GM19372 (cell line): ENCODE data around the gene ARAP1.
A peak's percentile ranks its signal among the peaks of the same experiment; 100 is the strongest.

Source experiments
- ATAC-seq: cut with Tn5 transposase; IDR thresholded peaks from one replicate; pipeline ENCODE4 v1.9.1; 2021; ENCODE audit warnings: mild to moderate bottlenecking, low read depth, moderate library complexity; ENCODE audit not compliant: unreplicated experiment

ARAP1 gene

DNA sequence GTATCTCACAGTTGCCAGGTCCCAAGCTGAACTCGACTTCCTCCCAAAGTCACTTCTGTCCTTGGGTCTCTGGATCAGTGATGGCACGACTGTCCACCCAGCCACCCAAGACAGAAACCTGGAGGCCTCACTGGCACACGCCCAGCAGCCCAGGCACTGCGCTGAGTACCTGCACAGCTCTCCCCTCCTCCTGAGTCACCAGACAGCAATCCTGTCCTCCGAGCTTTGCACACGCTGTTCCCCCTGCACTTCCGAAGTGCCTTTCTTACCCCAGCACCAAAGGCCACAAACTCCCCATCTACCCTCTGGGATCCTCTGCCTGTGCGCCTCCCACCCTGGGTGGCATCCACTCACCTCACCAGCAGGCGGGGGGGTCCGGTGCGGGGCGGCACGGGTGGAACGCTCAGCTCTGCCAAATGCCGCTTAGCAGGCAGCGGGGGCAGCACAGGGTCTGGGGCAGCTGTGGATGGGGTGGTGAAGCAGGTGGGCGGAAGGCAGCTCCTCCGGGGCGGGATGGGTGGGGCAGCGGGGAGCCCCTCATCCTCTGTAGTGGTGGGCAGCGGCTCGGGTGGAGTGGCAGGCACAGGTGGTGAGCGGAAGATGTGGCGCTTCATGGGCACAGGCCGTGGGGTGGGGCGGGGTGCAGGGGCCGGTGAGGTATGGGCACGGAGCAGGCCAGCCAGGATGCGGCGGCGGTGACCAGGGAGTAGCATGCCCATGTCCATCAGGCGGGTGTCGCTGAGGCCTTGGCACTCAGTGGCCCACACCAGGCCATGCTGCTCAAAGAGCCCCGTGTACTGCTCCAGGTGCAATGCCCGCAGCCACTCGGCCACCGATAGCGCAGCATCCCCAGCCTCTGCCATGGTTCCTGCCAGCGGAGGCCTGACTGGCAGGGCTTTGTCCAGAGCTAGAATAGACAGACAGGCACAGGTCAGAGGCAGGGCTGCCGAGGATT, 25.7 kb downstream of the ARAP1 start:
- ATAC-seq = no peak

DNA sequence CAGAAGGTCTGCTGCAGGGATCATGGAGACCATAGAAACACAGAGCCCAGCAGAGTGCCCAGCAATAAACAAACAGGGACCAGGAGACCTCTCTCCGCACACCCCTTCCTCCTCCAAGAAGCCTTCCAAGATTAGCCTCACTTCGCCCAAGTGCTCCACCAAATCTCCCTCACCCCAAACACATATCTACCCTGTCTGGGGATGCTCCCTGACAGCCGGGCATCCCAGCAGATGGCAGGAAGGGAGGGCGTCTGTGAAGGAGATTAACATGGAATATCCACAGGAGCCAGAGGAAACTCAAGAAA, 26.5 kb downstream of the ARAP1 start:
- ATAC-seq = no peak

DNA sequence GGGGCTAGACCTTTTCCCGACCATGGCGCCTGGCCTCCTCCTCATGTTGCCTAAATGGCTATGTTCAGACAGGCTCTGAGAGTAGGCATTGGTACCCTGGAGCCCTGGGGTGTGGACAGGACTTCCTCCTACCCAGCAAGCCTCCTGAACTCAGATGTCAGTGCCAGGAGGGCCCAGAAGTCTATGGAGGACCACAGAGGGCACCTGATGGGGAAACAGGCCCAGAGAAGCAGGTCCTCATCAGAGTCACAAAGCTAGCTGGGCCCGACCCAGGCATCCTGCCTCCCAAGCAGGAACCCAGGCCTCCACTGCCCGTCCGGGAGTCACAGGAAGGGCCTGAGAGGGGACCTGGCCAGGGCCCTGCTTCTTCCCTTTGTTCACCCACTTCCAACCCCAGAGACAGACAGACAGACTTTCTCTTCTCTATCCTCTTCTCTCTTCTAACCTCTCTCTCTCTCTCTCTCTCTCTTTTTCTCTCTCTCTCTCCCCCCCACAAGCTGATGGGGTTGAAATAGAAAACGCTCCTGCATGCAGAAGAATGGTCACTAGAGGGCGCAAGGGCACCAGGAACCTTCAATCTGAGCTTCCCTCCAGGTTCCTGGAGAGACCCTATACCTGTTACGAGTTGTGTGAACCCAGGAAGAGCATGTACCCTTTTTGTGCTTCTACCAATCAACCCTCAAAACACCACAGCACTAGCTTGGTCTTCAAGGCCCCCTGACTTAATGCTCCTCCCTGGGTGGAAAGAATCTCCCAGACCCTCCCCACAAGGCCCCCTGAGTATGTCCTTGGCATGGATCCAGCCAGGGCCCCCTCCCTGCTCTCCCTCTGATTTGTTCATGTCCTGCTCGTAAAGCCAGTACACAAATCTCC, 27.1 kb downstream of the ARAP1 start:
- no peak for ATAC-seq

DNA sequence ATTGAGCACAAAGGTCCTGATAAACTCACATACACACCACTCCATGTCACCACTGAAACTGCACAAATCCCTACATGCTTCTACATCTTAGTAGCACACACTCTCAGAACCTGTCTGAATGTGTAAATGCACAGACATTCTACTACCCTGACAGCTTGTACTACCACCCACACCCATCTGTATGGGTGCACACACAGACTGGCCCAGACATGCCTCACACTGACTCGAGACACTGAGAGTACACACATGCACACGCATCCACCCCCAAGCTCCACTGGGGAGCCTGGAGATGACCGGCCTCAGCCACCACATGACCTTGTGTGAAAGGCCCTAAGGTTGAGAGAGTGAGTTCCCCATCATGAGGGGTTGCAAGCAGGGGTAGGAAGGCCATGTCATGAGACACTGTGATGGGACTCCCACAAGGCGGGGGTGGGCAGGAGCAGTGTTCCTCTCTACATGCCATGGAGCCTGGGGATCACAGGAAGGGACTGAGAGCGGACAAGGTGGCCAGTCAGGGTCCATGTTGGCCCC, 28.1 kb downstream of the ARAP1 start:
- no peak for ATAC-seq

DNA sequence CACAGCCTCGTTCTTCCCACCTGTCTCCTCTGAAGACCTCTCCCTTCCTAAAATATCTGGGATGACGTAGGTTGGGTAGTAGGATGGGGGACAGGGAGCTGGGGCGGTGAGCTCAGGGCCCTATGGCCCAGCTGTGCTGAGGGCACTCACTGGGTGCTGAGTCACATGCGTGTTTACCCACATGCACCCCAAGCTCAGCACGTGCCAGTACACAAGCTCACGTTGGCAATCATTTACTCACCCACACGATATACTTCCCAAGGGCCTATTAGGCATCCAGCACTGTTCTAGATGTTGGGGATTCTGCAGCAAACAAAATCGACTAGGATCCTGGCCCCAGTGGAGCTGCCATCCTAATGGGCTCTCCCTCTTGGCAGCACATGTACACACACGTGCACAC, 28.7 kb downstream of the ARAP1 start:
- ATAC-seq = no peak

DNA sequence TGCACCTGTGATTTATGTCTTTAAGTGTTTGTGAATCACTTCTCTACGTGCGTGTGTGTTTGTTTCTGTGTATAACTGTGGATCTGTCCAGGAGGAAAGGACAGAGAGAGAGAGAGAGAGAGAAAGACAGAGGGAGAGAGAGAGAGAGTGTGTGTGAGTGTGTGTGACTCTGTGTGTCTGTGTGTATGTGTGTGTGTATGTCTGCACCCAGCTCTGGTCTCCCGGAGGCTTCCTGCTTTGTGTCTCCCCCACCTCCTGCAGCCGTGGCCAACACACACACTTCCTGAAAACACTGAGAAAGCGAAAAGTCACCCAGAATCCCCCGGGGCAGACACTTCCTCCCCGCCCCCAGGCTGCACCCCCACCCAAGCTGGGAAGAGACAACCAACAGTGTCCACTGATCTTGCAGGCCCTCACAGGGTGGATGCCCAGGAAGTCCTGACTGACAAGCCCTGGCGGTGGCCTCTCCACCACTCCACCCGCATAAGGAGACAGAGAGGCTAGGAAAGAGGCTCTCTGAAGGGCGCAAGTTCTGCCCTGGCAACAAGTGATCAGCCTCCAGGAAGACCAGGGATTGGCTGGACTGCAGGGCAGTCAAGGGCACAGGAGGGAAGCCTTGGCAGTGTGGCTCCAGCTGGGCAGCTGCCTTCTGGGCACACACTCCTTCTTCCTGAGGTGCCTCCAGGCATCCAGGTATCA, 30.0 kb downstream of the ARAP1 start:
- peak; percentile 76 for ATAC-seq

DNA sequence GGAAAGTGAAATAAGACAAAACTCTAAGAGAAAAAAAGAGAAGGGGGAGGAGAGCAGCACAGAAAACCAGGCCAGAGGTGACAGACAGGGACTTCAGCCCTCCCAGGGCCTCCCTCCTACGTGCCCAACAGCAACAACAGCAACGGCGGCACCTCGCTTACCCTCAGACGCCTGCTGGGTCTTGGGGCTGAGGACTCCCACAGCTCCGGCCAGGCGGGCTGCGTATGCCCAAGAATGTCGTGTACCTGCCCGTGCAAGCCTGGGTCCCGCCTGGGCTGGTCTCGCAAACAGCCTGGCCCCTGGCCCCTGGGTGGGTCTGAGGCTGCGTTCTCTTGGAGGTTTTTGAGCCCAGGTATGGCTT, 30.5 kb downstream of the ARAP1 start:
- ATAC-seq = no peak

DNA sequence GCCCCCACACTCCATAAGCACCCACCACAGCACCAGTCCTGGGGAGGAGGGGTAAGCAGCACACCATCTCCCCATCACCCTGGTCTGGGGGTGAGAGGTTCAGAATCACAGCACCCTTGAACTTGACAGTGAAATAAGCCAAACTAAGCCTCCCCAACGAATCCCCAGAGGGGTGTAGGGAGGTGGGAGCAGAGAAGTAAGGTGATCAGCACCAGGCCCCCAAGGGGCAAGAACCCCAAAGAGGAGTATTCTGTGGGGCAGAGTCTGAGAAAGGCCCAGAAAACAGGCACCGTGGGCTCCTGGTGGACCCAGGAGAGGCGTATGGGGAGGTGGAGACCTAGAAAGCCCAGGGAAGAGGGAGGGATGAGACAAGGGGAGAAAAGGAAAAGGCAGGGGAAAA, 30.9 kb downstream of the ARAP1 start:
- ATAC-seq = no peak

DNA sequence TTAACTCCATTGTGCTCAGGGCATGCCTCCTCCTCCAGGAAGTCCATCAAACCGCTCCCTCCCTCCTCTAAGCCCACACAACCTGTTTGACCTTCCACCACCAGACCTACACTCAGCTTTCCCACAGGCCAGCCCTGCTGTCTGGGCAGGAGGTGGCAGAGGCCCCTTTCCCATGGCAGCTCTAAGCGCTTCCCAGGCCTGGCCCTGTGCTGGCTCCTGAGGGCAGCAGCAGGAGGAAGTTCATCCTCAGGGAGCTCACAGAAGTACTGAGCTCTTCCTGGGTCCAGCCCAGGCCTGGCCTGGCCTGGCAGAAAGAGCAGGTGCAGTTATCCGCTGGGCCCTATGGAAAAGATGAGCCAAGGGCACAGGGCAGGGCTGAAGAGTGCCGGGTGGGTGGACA, 31.4 kb downstream of the ARAP1 start:
- no peak for ATAC-seq

DNA sequence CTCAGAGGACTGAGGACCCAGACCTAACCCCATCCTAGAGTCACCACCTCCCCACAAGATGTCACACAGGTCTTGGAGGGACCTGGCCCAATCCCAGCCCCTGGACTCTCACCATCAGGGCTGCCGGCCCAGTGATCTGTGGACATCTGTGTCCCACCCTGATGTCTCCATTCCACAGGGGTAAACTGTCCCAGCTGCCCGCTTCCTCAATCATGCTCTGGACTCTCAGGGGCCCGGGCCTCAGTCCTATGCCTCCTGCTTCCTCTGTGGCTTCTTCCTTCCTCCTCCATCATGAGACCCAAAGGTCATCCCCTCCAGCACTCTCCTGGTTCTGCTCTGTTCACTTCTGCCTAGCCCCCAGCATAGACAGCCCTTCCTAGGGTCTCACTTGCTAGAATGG, 32.2 kb downstream of the ARAP1 start:
- ATAC-seq = no peak

DNA sequence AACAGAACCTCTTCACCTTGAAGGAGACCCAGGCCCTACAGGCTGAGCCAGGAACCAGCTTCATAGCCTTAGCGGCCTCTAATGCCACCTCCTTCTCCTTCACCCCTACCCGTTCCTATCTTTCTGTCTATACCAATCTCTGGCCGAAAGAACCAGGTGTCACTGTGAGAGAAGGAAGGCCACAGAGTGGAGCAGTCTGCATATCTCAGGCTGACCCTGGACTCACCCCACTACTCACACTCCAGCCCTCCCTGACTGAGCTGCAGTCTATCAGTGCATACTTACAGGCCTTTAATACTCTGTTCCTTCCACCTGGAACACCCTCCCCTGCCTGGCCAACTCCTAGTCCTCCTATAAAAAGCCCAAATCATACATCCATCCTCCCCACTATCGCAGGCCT, 32.7 kb downstream of the ARAP1 start:
- ATAC-seq = no peak

DNA sequence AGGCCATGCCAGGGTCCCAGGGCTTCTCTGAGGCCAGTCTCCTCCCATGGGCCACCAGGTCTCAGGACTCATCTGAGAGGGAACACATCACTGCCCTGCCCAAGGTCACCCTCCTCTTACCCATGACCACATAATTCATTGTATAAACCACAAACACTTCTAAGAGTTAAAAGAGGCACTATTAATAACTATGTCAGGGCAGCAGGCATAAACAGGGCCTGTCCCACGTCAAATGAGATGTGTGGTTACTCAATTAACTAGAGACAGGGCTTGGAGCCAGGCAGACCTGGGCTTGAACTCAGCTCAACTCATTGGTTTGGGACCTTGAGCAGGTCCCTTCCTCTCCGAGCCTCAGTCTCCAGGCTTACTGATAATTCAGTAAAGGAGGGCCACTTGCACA, 33.1 kb downstream of the ARAP1 start:
- no peak for ATAC-seq

DNA sequence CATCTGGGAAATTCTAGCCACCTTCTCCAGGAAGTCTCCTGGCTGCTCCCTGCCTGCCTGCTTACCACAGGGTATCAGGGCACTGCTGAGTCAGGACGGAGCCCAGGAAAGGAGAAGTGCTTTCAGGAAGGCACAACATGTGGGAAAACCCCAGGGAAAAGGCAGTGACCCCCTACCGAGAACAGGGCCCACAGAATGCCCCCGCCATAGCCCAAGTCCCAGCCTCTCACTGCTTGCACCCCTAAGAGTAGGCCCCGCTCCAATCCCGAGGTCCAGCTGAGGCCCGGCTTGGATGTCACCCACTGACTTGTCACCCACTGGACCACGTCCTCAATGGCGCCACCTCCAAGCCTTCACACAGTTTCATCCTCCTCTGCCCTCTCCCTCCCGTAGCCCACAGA, 34.1 kb downstream of the ARAP1 start:
- ATAC-seq = no peak

DNA sequence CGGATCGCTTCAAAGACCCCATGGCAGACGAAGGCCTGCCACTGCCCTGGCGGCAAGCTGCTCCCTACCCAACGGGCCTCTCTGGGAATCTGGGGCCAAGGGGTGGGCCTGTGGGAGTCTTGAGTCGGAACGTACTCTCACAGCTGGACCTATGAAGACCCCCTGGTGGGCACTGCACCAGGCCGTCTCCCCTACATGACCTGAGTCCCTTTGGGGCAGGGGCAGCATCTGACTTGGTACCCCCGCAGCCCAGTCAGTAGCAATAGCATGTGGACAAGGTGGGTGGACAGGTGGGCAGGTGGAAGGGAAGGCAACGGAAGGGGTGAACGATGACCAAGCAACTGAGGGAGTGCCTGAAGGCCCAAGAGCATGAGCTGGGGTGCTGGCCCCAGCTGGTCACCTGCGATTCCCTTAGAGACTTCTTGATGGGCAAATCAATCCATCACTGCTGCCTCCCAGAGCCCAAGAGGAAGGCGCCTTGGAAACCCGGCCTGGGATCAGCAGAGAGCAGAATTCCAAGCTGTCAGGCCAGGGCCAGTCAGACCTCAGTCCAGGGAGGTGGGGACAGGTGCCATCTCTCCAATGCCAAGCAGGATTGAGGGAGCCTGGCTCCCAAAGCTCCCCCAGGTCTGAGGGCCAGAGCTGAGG, 35.3 kb downstream of the ARAP1 start:
- ATAC-seq = no peak

DNA sequence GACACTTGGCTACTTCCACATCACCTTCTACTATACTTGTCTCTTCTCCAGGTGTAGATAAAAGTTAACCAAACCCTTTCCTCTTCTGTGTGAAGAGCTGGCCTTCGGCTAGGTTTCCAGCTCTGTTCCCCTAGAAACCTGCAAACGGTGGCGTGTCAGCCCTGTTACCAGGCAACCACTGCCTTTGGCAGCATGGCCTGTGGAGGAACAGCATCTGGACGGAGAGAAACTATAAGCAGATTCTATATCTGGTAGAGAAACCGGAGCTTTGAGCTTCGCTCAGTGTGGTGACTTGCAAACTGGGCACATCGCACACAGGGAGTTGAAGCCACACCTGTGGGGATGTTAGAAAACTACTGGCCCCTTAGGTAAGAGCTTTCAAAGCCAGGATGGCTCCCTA, 35.9 kb downstream of the ARAP1 start:
- ATAC-seq = no peak

DNA sequence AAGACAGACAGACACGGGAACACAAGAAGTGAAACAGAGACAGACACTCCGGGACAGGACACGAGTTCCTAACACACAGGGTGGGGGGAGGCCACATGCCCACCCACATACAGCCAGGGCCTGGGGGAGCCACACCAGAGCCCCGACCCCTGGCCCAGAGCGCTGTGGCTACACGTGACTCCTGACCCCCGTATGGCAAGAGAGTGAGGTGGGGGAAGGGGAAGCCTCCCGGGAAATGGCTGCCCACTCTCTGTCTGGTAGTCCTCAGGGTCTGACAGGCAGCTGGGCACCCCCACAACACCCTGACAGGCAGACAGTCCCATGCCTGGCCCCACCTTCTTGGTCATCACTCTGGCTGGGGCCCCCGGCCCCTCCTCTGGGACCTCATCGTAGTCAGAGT, 39.4 kb downstream of the ARAP1 start:
- ATAC-seq = no peak

DNA sequence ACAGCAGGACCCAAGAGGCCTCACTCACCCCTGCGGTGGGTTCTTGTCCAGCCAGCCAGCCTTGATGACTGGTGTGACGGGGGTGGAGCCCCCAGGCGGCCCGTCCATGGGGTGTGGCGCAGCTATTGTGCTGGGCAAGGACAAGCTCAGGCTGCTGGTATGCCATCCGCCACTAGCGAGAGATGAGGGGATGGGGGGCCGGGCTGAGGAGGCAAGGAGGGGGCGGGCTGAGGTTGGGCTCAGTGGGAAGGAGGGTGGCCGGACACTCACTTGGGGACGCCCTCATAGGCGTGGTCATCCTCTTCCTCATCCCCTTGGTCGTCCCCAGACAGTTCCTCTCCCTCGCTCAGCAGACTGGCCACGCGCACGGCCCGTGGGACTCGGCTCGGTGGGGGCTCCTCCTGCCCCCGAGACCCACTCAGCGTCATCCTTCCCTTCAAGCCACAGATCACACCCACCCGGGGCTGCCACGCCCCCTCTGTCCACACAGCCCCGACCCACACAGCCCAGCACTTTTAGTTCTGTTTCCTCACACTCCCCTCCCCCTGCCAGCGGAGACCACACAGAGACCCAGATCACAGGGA, 39.9 kb downstream of the ARAP1 start:
- no peak for ATAC-seq

DNA sequence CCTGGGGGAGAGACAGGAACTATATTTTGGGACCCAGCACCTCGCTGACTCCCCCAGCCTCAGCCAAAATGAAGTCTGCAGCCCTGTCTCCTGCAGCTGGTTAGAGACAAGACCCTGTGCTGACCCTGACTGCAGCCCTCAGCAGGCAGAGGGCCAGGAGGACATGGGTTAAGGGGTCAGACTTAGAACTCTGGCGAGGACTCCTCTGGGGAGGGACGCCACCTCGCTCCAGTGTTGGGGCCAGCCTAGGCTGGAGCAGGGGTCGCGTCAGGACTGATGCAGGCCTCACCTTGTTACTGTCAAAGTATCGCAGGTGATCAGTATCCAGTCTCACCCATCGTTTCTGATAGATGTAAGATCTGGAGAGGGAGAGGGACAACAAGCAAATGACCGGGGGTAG, 41.1 kb downstream of the ARAP1 start:
- ATAC-seq = no peak

DNA sequence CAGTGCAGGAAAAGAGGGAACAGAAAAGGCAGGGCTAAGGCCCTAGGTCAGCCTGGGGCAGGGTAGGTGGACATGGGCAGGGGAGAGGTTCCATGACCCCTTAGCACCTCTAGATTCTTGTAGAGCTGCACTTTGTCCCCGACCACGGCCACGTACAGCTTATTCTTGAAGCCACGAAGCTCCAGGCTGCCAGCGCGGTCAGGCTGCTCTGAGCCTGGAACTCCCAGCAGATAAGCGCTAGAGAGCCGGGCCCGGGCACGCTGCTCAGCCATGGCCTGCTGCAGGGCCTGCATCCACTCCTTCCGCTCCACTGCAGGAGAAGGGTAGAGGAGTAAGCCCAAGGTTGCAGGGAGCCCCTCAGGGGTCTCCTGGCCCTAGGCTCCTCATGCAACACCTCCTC, 41.9 kb downstream of the ARAP1 start:
- ATAC-seq = no peak
